Measurements from ENCODE around the gene DBNDD1.

- TF ChIP-seq CTCF (tag by site-specific recombination; IDR thresholded peaks at IDR 0.05) (no peak), PRDM6 (tag by site-specific recombination; IDR thresholded peaks at IDR 0.05) (no peak), ZNF561 (tag by site-specific recombination; IDR thresholded peaks at IDR 0.05; ENCODE audit: borderline replicate concordance) (no peak), MYNN (tag by site-specific recombination; IDR thresholded peaks at IDR 0.05; ENCODE audit: borderline replicate concordance) (no peak), ZNF777 (tag by site-specific recombination; IDR thresholded peaks at IDR 0.05; ENCODE audit: borderline replicate concordance) (no peak), ZNF707 (tag by site-specific recombination; IDR thresholded peaks at IDR 0.05) (no peak), ZNF174 (tag by site-specific recombination; IDR thresholded peaks at IDR 0.05) (no peak)
- TF ChIP-seq, protein P1, sequence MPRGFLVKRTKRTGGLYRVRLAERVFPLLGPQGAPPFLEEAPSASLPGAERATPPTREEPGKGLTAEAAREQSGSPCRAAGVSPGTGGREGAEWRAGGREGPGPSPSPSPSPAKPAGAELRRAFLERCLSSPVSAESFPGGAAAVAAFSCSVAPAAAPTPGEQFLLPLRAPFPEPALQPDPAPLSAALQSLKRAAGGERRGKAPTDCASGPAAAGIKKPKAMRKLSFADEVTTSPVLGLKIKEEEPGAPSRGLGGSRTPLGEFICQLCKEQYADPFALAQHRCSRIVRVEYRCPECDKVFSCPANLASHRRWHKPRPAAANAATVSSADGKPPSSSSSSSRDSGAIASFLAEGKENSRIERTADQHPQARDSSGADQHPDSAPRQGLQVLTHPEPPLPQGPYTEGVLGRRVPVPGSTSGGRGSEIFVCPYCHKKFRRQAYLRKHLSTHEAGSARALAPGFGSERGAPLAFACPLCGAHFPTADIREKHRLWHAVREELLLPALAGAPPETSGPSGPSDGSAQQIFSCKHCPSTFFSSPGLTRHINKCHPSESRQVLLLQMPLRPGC (tag by site-specific recombination; IDR thresholded peaks at IDR 0.05) = no peak
- TF ChIP-seq, protein P2, sequence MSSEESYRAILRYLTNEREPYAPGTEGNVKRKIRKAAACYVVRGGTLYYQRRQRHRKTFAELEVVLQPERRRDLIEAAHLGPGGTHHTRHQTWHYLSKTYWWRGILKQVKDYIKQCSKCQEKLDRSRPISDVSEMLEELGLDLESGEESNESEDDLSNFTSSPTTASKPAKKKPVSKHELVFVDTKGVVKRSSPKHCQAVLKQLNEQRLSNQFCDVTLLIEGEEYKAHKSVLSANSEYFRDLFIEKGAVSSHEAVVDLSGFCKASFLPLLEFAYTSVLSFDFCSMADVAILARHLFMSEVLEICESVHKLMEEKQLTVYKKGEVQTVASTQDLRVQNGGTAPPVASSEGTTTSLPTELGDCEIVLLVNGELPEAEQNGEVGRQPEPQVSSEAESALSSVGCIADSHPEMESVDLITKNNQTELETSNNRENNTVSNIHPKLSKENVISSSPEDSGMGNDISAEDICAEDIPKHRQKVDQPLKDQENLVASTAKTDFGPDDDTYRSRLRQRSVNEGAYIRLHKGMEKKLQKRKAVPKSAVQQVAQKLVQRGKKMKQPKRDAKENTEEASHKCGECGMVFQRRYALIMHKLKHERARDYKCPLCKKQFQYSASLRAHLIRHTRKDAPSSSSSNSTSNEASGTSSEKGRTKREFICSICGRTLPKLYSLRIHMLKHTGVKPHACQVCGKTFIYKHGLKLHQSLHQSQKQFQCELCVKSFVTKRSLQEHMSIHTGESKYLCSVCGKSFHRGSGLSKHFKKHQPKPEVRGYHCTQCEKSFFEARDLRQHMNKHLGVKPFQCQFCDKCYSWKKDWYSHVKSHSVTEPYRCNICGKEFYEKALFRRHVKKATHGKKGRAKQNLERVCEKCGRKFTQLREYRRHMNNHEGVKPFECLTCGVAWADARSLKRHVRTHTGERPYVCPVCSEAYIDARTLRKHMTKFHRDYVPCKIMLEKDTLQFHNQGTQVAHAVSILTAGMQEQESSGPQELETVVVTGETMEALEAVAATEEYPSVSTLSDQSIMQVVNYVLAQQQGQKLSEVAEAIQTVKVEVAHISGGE (tag by site-specific recombination; conservative IDR thresholded peaks at IDR 0.05; ENCODE audit: low read depth) = no peak
These were observed 57.3 kb downstream of the DBNDD1 start for GRCh38 chr16:89961920-89962319.

Data from HEK293 (cell line).